SU-DHL-6 (cell line): Measurements from ENCODE around the gene NKX2-3.

ENCODE experiments used
- H2AFZ ChIP-seq: fragments of 200-600 bp; sonication (generic); 2 replicates; pipeline ENCODE4 v1.6.1; 2014; ENCODE audit warnings: low read depth, mild to moderate bottlenecking, moderate library complexity, mixed read lengths, antibody characterized with exemption, low read length; ENCODE audit not compliant: severe bottlenecking
- H3F3A ChIP-seq: fragments of 200-600 bp; shearing (Covaris generic); 2 replicates; pipeline ENCODE4 v1.6.0; 2016; ENCODE audit warnings: antibody characterized with exemption, mild to moderate bottlenecking; ENCODE audit not compliant: insufficient read depth
- H3K27ac ChIP-seq: fragments of 200-600 bp; sonication (generic); 2 replicates; pipeline ENCODE4 v1.5.1; 2016; ENCODE audit warnings: low read depth, mild to moderate bottlenecking, low read length, moderate library complexity, mixed read lengths
- H3K27me3 ChIP-seq: fragments of 200-600 bp; sonication (generic), shearing (Covaris generic); 2 replicates; pipeline ENCODE4 v1.6.0; 2014; ENCODE audit warnings: mild to moderate bottlenecking, low read length
- H3K36me3 ChIP-seq: fragments of 200-600 bp; sonication (generic); 2 replicates; pipeline ENCODE4 v1.6.1; 2014; ENCODE audit warnings: mild to moderate bottlenecking, low read length, mixed read lengths
- H3K4me2 ChIP-seq: fragments of 300-600, 200-600 bp; shearing (Covaris generic), sonication (generic); 2 replicates; pipeline ENCODE4 v1.6.0; 2014; ENCODE audit warnings: low read length, low read depth, mild to moderate bottlenecking; ENCODE audit not compliant: poor library complexity, severe bottlenecking
- H3K4me3 ChIP-seq: fragments of 200-600 bp; sonication (generic); 2 replicates; pipeline ENCODE4 v1.5.1; 2014; ENCODE audit warnings: antibody characterized with exemption, low read length, mild to moderate bottlenecking, mixed read lengths; ENCODE audit not compliant: insufficient read depth, poor library complexity, severe bottlenecking
- H3K79me2 ChIP-seq: fragments of 200-600 bp; sonication (generic); 2 replicates; pipeline ENCODE4 v1.6.1; 2014; ENCODE audit warnings: mild to moderate bottlenecking, low read length, moderate library complexity; ENCODE audit not compliant: insufficient read depth
- H3K9ac ChIP-seq: fragments of 200-600 bp; sonication (generic); 2 replicates; pipeline ENCODE4 v1.7.0; 2014; ENCODE audit warnings: mild to moderate bottlenecking, low read length
- H3K9me2 ChIP-seq: fragments of 200-600 bp; sonication (generic); replicated peaks from 2 replicates; pipeline ENCODE4 v1.6.1; 2014; ENCODE audit warnings: low read length; ENCODE audit not compliant: insufficient read depth
- H3K9me3 ChIP-seq: fragments of 200-600 bp; sonication (generic); 2 replicates; pipeline ENCODE4 v1.6.1; 2014; ENCODE audit warnings: low read length, mixed read lengths; ENCODE audit not compliant: insufficient read depth
- H4K20me1 ChIP-seq: fragments of 200-600 bp; sonication (generic); 2 replicates; pipeline ENCODE4 v1.6.1; 2014; ENCODE audit warnings: low read depth, mild to moderate bottlenecking, antibody characterized with exemption, low read length, moderate library complexity, mixed read lengths
- CTCF ChIP-seq: fragments of 200-600 bp; sonication (generic); IDR thresholded peaks from one replicate; pipeline ENCODE4 v1.5.1; 2017; ENCODE audit warnings: antibody characterized with exemption, mild to moderate bottlenecking, low read length, moderate library complexity; ENCODE audit not compliant: insufficient read depth, poor library complexity, severe bottlenecking
- EZH2phosphoT487 ChIP-seq: fragments of 200-600 bp; sonication (generic), shearing (Covaris generic); conservative IDR thresholded peaks from 2 replicates; pipeline ENCODE4 v1.6.1; 2018; ENCODE audit warnings: mild to moderate bottlenecking, antibody characterized with exemption, low read length, moderate library complexity, mixed read lengths

Gene NKX2-3

GRCh38 chr10:99522470-99523250 lies 10.1 kb upstream of the NKX2-3 start:
- TF ChIP-seq CTCF (no peak), EZH2phosphoT487 (no peak)
- Histone ChIP-seq H2AFZ (no peak overlapping the region), H3K79me2 (no peaks in the 10 kb centered on the region), H3K36me3 (no peaks in the 10 kb centered on the region), H3K27ac (no peak overlapping the region), H3K9me2 (no peaks in the 10 kb centered on the region), H3F3A (no peaks in the 10 kb centered on the region), H4K20me1 (no peaks in the 10 kb centered on the region), H3K9ac (no peak overlapping the region), H3K4me3 (no peak overlapping the region), H3K27me3 (no peaks in the 10 kb centered on the region), H3K9me3 (no peaks in the 10 kb centered on the region), H3K4me2 (no peak overlapping the region)

GRCh38 chr10:99523251-99523773 lies 9.4 kb upstream of the NKX2-3 start:
- Histone ChIP-seq H3K27me3 (no peaks in the 10 kb centered on the region), H3K36me3 (no peaks in the 10 kb centered on the region), H3K4me3 (no peak overlapping the region), H3K27ac (no peak overlapping the region), H3K9ac (no peak overlapping the region), H3K79me2 (no peaks in the 10 kb centered on the region), H3K4me2 (no peak overlapping the region), H2AFZ (no peak overlapping the region), H3F3A (no peaks in the 10 kb centered on the region), H3K9me2 (no peaks in the 10 kb centered on the region), H4K20me1 (no peaks in the 10 kb centered on the region), H3K9me3 (no peaks in the 10 kb centered on the region)
- TF ChIP-seq EZH2phosphoT487, result no peak
- no peak for TF ChIP-seq CTCF

GRCh38 chr10:99524050-99524666 lies 8.6 kb upstream of the NKX2-3 start:
- Histone ChIP-seq H3K4me2 (no peak overlapping the region), H3K9me2 (no peaks in the 10 kb centered on the region), H3K4me3 (no peak overlapping the region), H2AFZ (no peak overlapping the region), H3K9me3 (no peaks in the 10 kb centered on the region), H4K20me1 (no peaks in the 10 kb centered on the region), H3F3A (no peaks in the 10 kb centered on the region), H3K27me3 (no peaks in the 10 kb centered on the region), H3K36me3 (no peaks in the 10 kb centered on the region), H3K9ac (no peak overlapping the region), H3K27ac (no peak overlapping the region), H3K79me2 (no peaks in the 10 kb centered on the region)
- TF ChIP-seq CTCF (no peak), EZH2phosphoT487 (no peak)
